GM06990 (cell line): ENCODE data around the gene ACAA1.
"Not testable (repeated sequence)": the region's sequence is repeated elsewhere in the genome, so short reads cannot be mapped to it uniquely, and the experiment has no call there.

Source experiments
- DNase-seq: peaks from one replicate; pipeline ENCODE4 v3.0.0-alpha.2; 2011; ENCODE audit not compliant: insufficient read length; ENCODE audit errors: extremely low read depth
- H3K27me3 ChIP-seq: replicated peaks from 2 replicates; pipeline ENCODE4 v1.6.0; 2011; ENCODE audit warnings: low read length; ENCODE audit not compliant: control insufficient read depth, insufficient read depth
- H3K36me3 ChIP-seq: 2 replicates; pipeline ENCODE4 v1.5.1; 2011; ENCODE audit warnings: low read length; ENCODE audit not compliant: control insufficient read depth, insufficient read depth
- H3K4me3 ChIP-seq: replicated peaks from 2 replicates; pipeline ENCODE4 v1.5.1; 2011; ENCODE audit warnings: low read depth, mild to moderate bottlenecking, control low read depth, low read length
- CTCF ChIP-seq: IDR thresholded peaks from 2 replicates; pipeline ENCODE4 v1.5.1; 2011; ENCODE audit warnings: low read length, control low read depth, mild to moderate bottlenecking, inconsistent platforms; ENCODE audit not compliant: insufficient read depth, poor library complexity, severe bottlenecking

The ACAA1 gene

GRCh38 chr3:38136393-38136776 lies 542 bp downstream of the ACAA1 start:
- peaks cover 18% of the 10 kb centered on the region for H3K36me3 ChIP-seq
- DNase-seq = peak; percentile 41

GRCh38 chr3:38135621-38136277 lies 1.2 kb downstream of the ACAA1 start:
- H3K4me3 ChIP-seq = peak overlapping the region; percentile 95
- not testable (repeated sequence) for H3K27me3 ChIP-seq, DNase-seq
- peaks cover 16% of the 10 kb centered on the region for H3K36me3 ChIP-seq

More at GRCh38 chr3:38136393-38136776, 542 bp downstream of the ACAA1 start:
- Histone ChIP-seq H3K27me3 (no peaks in the 10 kb centered on the region), H3K4me3 (peak overlapping the region; percentile 95)
- TF ChIP-seq CTCF = no peak

GRCh38 chr3:38134517-38135143 lies 2.3 kb downstream of the ACAA1 start:
- H3K4me3 ChIP-seq, H3K27me3 ChIP-seq, DNase-seq: not testable (repeated sequence)
- H3K36me3 ChIP-seq = peaks cover 18% of the 10 kb centered on the region

GRCh38 chr3:38133557-38134405 lies 3.1 kb downstream of the ACAA1 start:
- H3K27me3 ChIP-seq = no peaks in the 10 kb centered on the region
- no peak for DNase-seq
- H3K4me3 ChIP-seq = no peak overlapping the region
- TF ChIP-seq CTCF = no peak
- peaks cover 23% of the 10 kb centered on the region for H3K36me3 ChIP-seq

- no peak for TF ChIP-seq CTCF
- no peaks in the 10 kb centered on the region for H3K27me3 ChIP-seq
- peaks cover 23% of the 10 kb centered on the region for H3K36me3 ChIP-seq
- DNase-seq = no peak
- H3K4me3 ChIP-seq = no peak overlapping the region
These were observed 3.7 kb downstream of the ACAA1 start for GRCh38 chr3:38133209-38133556.

- TF ChIP-seq CTCF = peak; percentile 75
- Histone ChIP-seq H3K36me3 (peaks cover 30% of the 10 kb centered on the region), H3K27me3 (no peaks in the 10 kb centered on the region), H3K4me3 (no peak overlapping the region)
- no peak for DNase-seq
These were observed 5.1 kb downstream of the ACAA1 start for GRCh38 chr3:38131621-38132369.
